H1 (cell line): ENCODE data around the gene AMN. TPM values are rescaled to one million over a fixed set of nuclear protein-coding genes. Genes with fewer than 3 reads are reported as not detected.

Source experiments
- CTCF ChIA-PET: fragments of 300-600 bp; sonication (Branson Sonifier 250); formaldehyde crosslinking; loops from one replicate; lab custom pipeline; 2021; ENCODE audit not compliant: partially characterized antibody; lab: Charles Lee
- POLR2A ChIA-PET: fragments of 300-600 bp; sonication (Branson Sonifier 250); formaldehyde crosslinking; loops from one replicate; lab custom pipeline; 2021; ENCODE audit warnings: inconsistent platforms; ENCODE audit not compliant: partially characterized antibody; lab: Charles Lee
- DNase-seq, 2 experiments: peaks; one replicate each; pipeline versions ENCODE4 v3.0.0 to v3.0.0-alpha.2; 2010 to 2022; ENCODE audit warnings: low spot score in 2 of 2, low read depth in 1 of 2, mixed read lengths in 1 of 2
- FAIRE-seq: peaks from 2 replicates; lab custom pipeline; 2011; peaks lifted over from hg19 to GRCh38; lab: Jason Lieb, UNC
- H2AFZ ChIP-seq: 2 replicates; pipeline ENCODE4 v1.8.1; 2012; ENCODE audit warnings: low read length, inconsistent platforms
- H2AK5ac ChIP-seq: 2 replicates; pipeline ENCODE4 v1.6.1; 2013; ENCODE audit warnings: low read depth, low read length
- H2BK120ac ChIP-seq: replicated peaks from 2 replicates; pipeline ENCODE3; 2013; ENCODE audit warnings: low read depth, low read length, inconsistent platforms
- H2BK12ac ChIP-seq: 2 replicates; pipeline ENCODE4 v1.6.1; 2013; ENCODE audit warnings: low read depth, low read length
- H2BK15ac ChIP-seq: 2 replicates; pipeline ENCODE4 v1.6.1; 2013; ENCODE audit warnings: low read length
- H2BK20ac ChIP-seq: 2 replicates; pipeline ENCODE4 v1.6.1; 2013; ENCODE audit warnings: low read length
- H2BK5ac ChIP-seq: 2 replicates; pipeline ENCODE4 v1.6.1; 2013; ENCODE audit warnings: low read depth, low read length
- H3K14ac ChIP-seq: 2 replicates; pipeline ENCODE4 v1.6.1; 2013; ENCODE audit warnings: inconsistent platforms; ENCODE audit not compliant: insufficient read length
- H3K18ac ChIP-seq: 2 replicates; pipeline ENCODE4 v1.6.1; 2013; ENCODE audit warnings: low read length; ENCODE audit errors: extremely low read depth
- H3K23ac ChIP-seq: 2 replicates; pipeline ENCODE4 v1.6.1; 2013; ENCODE audit warnings: inconsistent platforms; ENCODE audit not compliant: insufficient read length
- H3K23me2 ChIP-seq: 2 replicates; pipeline ENCODE4 v1.6.1; 2013; ENCODE audit warnings: low read depth, low read length
- H3K27ac ChIP-seq: 2 replicates; pipeline ENCODE4 v1.6.1; 2011; ENCODE audit warnings: low read depth, low read length, inconsistent platforms
- H3K27me3 ChIP-seq, 4 experiments: replicated peaks in 1 of 4; 1 replicate in 1 of 4; 2 replicates in 3 of 4; pipeline versions ENCODE4 v1.6.1 to v1.8.1; 2011 to 2013; ENCODE audit warnings: low read length in 3 of 4, mild to moderate bottlenecking in 3 of 4, inconsistent platforms in 2 of 4, mixed read lengths in 2 of 4, moderate library complexity in 1 of 4; ENCODE audit not compliant: control insufficient read depth in 3 of 4, insufficient read depth in 3 of 4; ENCODE audit errors: extremely low read depth in 1 of 4
- H3K36me3 ChIP-seq, 4 experiments: 2 replicates each; pipeline versions ENCODE4 v1.6.1 to v1.8.1; 2011 to 2013; ENCODE audit warnings: mild to moderate bottlenecking in 4 of 4, low read length in 3 of 4, moderate library complexity in 2 of 4, control low read depth in 1 of 4, inconsistent platforms in 1 of 4; ENCODE audit not compliant: insufficient read depth in 4 of 4, control insufficient read depth in 2 of 4
- H3K4ac ChIP-seq: replicated peaks from 2 replicates; pipeline ENCODE3; 2013; ENCODE audit warnings: low read length, low read depth, mixed read lengths, inconsistent platforms; ENCODE audit not compliant: insufficient read length
- H3K4me1 ChIP-seq, 4 experiments: replicated peaks in 1 of 4; 1 replicate in 1 of 4; 2 replicates in 3 of 4; pipeline versions ENCODE4 v1.6.1 to v1.8.1; 2011 to 2013; ENCODE audit warnings: low read length in 3 of 4, inconsistent platforms in 2 of 4, mixed read lengths in 1 of 4; ENCODE audit not compliant: insufficient read depth in 4 of 4, control insufficient read depth in 3 of 4
- H3K4me2 ChIP-seq, 2 experiments: 2 replicates each; pipeline versions ENCODE4 v1.6.1 to v1.8.1; 2011 to 2013; ENCODE audit warnings: low read depth in 2 of 2, low read length in 2 of 2, control low read depth in 1 of 2, inconsistent platforms in 1 of 2, mild to moderate bottlenecking in 1 of 2; ENCODE audit not compliant: insufficient read depth in 1 of 2
- H3K4me3 ChIP-seq, 4 experiments: fragments of 200-600, 300-600 bp in 1 of 4; sonication (generic), shearing (Covaris generic), sonication (Bioruptor Twin) in 1 of 4; 2 replicates each; pipeline versions ENCODE4 v1.5.1 to v1.8.1; 2011 to 2016; ENCODE audit warnings: low read length in 4 of 4, low read depth in 3 of 4, control low read depth in 2 of 4, inconsistent platforms in 2 of 4, mild to moderate bottlenecking in 2 of 4, mixed read lengths in 1 of 4, moderate library complexity in 1 of 4; ENCODE audit not compliant: insufficient read depth in 2 of 4; ENCODE audit errors: extremely low read depth in 1 of 4
- H3K56ac ChIP-seq: replicated peaks from 2 replicates; pipeline ENCODE3; 2013; ENCODE audit warnings: low read depth, mild to moderate bottlenecking, mixed read lengths, low read length, inconsistent platforms; ENCODE audit not compliant: insufficient read length
- H3K79me1 ChIP-seq: 2 replicates; pipeline ENCODE4 v1.6.1; 2013; ENCODE audit warnings: low read depth, low read length, control low read depth
- H3K79me2 ChIP-seq, 2 experiments: 2 replicates each; pipeline versions ENCODE4 v1.6.1 to v1.8.1; 2012 to 2013; ENCODE audit warnings: low read length in 2 of 2, mild to moderate bottlenecking in 2 of 2, inconsistent platforms in 1 of 2; ENCODE audit not compliant: insufficient read depth in 2 of 2, control insufficient read depth in 1 of 2
- H3K9ac ChIP-seq, 4 experiments: replicated peaks in 1 of 4; 1 replicate in 1 of 4; 2 replicates in 3 of 4; pipeline versions ENCODE4 v1.6.1 to v1.8.1; 2011 to 2013; ENCODE audit warnings: low read depth in 3 of 4, low read length in 3 of 4, control low read depth in 2 of 4, mild to moderate bottlenecking in 2 of 4, moderate library complexity in 2 of 4, inconsistent platforms in 1 of 4; ENCODE audit errors: extremely low read depth in 1 of 4
- H3K9me3 ChIP-seq, 2 experiments: 2 replicates each; pipeline versions ENCODE4 v1.6.1 to v1.8.1; 2012 to 2013; ENCODE audit warnings: mild to moderate bottlenecking in 2 of 2, moderate library complexity in 2 of 2, control low read depth in 1 of 2, inconsistent platforms in 1 of 2, low read depth in 1 of 2, low read length in 1 of 2, mixed read lengths in 1 of 2; ENCODE audit not compliant: insufficient read depth in 2 of 2
- H4K20me1 ChIP-seq, 2 experiments: replicated peaks in 1 of 2; 2 replicates each; pipeline versions ENCODE3 to v1.8.1; 2011 to 2013; ENCODE audit warnings: inconsistent platforms in 2 of 2, low read length in 2 of 2, mild to moderate bottlenecking in 1 of 2; ENCODE audit not compliant: insufficient read depth in 2 of 2, control insufficient read depth in 1 of 2
- H4K5ac ChIP-seq: 2 replicates; pipeline ENCODE4 v1.6.1; 2013; ENCODE audit warnings: low read length, low read depth, mixed read lengths, inconsistent platforms; ENCODE audit not compliant: insufficient read length
- H4K8ac ChIP-seq: 2 replicates; pipeline ENCODE4 v1.8.0; 2013; ENCODE audit warnings: mild to moderate bottlenecking, moderate library complexity, low read length, inconsistent platforms; ENCODE audit not compliant: insufficient read depth; ENCODE audit errors: extremely low read depth
- H4K91ac ChIP-seq: replicated peaks from 2 replicates; pipeline ENCODE3; 2013; ENCODE audit warnings: low read length, mixed read lengths, inconsistent platforms; ENCODE audit not compliant: insufficient read length
- BCL11A ChIP-seq, 2 experiments: IDR thresholded peaks; one replicate each; pipeline ENCODE4 v1.6.1; 2011; ENCODE audit warnings: low read depth in 2 of 2, low read length in 2 of 2, mild to moderate bottlenecking in 2 of 2
- EP300 ChIP-seq, 2 experiments: IDR thresholded peaks; 1 replicate in 1 of 2; 2 replicates in 1 of 2; pipeline ENCODE4 v1.6.1; 2011 to 2012; ENCODE audit warnings: low read depth in 2 of 2, low read length in 2 of 2, mild to moderate bottlenecking in 2 of 2, borderline replicate concordance in 1 of 2, inconsistent platforms in 1 of 2, moderate library complexity in 1 of 2
- EZH2 ChIP-seq: fragments of 200-600 bp; sonication (generic); IDR thresholded peaks from 2 replicates; pipeline ENCODE4 v1.7.1; 2012; ENCODE audit warnings: low read depth, mild to moderate bottlenecking, moderate library complexity, low read length, inconsistent platforms; ENCODE audit not compliant: severe bottlenecking
- KDM1A ChIP-seq: fragments of 200-600, 300-600 bp; sonication (generic); IDR thresholded peaks from 2 replicates; pipeline ENCODE4 v1.7.1; 2016; ENCODE audit warnings: mild to moderate bottlenecking, low read length, borderline replicate concordance
- RNF2 ChIP-seq: fragments of 200-900, 300-1000 bp; sonication (generic); IDR thresholded peaks from 2 replicates; pipeline ENCODE4 v1.7.1; 2016; ENCODE audit warnings: borderline replicate concordance, low read depth, mild to moderate bottlenecking, antibody characterized with exemption, low read length; ENCODE audit not compliant: poor library complexity, severe bottlenecking; ENCODE audit errors: missing control alignments
- SIN3A ChIP-seq, 2 experiments: IDR thresholded peaks in 1 of 2; conservative IDR thresholded peaks in 1 of 2; 2 replicates each; pipeline ENCODE4 v1.6.1; 2011 to 2012; ENCODE audit warnings: low read length in 2 of 2, improper control_type of control experiment in 1 of 2, low read depth in 1 of 2, mild to moderate bottlenecking in 1 of 2
- SIX5 ChIP-seq: IDR thresholded peaks from 2 replicates; pipeline ENCODE4 v1.6.1; 2011; ENCODE audit warnings: mild to moderate bottlenecking, low read depth, low read length
- SRF ChIP-seq: IDR thresholded peaks from 2 replicates; pipeline ENCODE4 v1.6.1; 2011; ENCODE audit warnings: mild to moderate bottlenecking, low read depth, low read length, moderate library complexity
- TCF12 ChIP-seq: IDR thresholded peaks from 2 replicates; pipeline ENCODE4 v1.6.1; 2011; ENCODE audit warnings: low read depth, mild to moderate bottlenecking, low read length
- YY1 ChIP-seq: IDR thresholded peaks from 2 replicates; pipeline ENCODE4 v1.6.1; 2011; ENCODE audit warnings: low read depth, mild to moderate bottlenecking, low read length
- WGBS, 2 experiments: shearing (Covaris generic) in 1 of 2; methylation state at CpG; one replicate each; pipeline versions ENCODE4 v1.1.6 to v1.1.7; 2013 to 2015; ENCODE audit warnings: low lambda C conversion rate in 2 of 2, mixed read lengths in 2 of 2, inconsistent platforms in 1 of 2, low coverage in 1 of 2, missing lambda C conversion rate in 1 of 2; ENCODE audit not compliant: insufficient replicate concordance in 2 of 2, insufficient coverage in 1 of 2, insufficient read length in 1 of 2; ENCODE audit errors: extremely low coverage in 1 of 2, missing lambda C conversion rate in 1 of 2; 5-methylcytosine and 5-hydroxymethylcytosine counted together
- polyA plus RNA-seq, 7 experiments: library from polyadenylated mRNA; depleted of rRNA in 3 of 7; stranded (reverse) in 5 of 7; unstranded in 2 of 7; fragments of >200 nt in 5 of 7; fragments of 200-250 nt in 2 of 7; gene quantifications; 1 replicate in 5 of 7; 2 replicates in 1 of 7; 4 replicates in 1 of 7; pipeline versions ENCODE4 v1.2.1 to v1.2.3, GENCODE V29; 2011 to 2013; ENCODE audit warnings: missing spikeins in 2 of 7, mixed read lengths in 2 of 7
- total RNA-seq: library from RNA; stranded (reverse); fragmentation: NEBNext Ultra II Directional; extraction: Animal tissue kit (Norgen Biotek cat#: 25700); gene quantifications from 2 replicates; pipeline ENCODE4 v1.2.1, GENCODE V29; 2021
- TF ChIP-seq, protein P1 (sequence below): IDR thresholded peaks from 2 replicates; pipeline ENCODE4 v1.6.1; 2012; ENCODE audit warnings: inconsistent platforms

The AMN gene
- total and polyA plus RNA-seq, 2 of the 8 experiments (the other 6 are each of a cell fraction or from before 2014, with no cell fraction given) = 0.77 to 1.5 TPM

DNA sequence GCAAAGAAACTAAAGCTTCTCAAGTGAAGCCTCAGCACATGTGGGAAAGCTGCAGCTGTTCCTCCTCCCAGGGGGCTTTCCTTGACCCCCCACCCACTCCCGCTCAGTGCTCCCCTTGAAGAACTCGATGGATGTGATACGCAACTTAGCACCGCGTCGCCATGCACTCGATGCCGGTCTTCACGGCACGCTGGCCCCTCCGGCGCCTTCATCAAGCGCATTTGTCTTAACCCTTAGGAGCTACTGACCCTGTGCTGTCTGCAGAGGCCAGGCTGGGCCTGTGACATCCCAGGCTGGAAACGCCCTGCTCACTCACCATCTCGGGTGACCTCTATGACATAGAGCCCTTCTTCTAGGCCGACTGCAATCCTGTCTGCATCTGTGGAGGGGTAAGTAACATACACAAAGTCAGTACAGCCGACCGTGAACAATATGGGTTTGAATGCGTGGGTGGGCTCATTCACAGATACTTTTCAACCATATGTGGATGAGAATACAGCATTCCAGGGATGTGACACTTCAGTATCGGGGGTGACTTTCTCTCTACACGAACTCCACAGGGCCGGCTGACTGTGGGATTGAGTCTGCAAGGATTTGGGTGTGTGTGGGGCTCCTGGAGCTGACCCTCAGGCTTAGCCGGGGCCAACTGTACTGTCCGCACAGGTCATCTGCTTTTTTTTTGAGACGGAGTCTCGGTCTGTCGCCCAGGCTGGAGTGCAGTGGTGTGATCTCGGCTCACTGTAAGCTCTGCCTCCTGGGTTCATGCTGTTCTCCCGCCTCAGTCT lies 23.1 kb downstream of the AMN start:
- Histone ChIP-seq H3K79me1 (no peaks in the 10 kb centered on the region), H2BK20ac (no peak overlapping the region), H3K23me2 (no peaks in the 10 kb centered on the region), H3K4ac (no peak overlapping the region), H4K8ac (no peak overlapping the region; the same call in 1 of the 2 replicates), H3K56ac (no peak overlapping the region), H3K4me3 (no peak overlapping the region), H3K18ac (no peak overlapping the region), H4K20me1 (peaks cover 2 to 14% of the 10 kb centered on the region in 2 experiments), H4K5ac (no peak overlapping the region), H3K14ac (no peak overlapping the region), H2AK5ac (no peak overlapping the region), H3K27ac (no peak overlapping the region), H3K4me1 (no peaks in the 10 kb centered on the region), H3K27me3 (no peaks in the 10 kb centered on the region), H3K9ac (no peak overlapping the region), H2BK15ac (no peak overlapping the region), H3K23ac (no peak overlapping the region), H2AFZ (no peak overlapping the region), H3K79me2 (no peaks in the 10 kb centered on the region), H3K9me3 (no peaks in the 10 kb centered on the region), H3K36me3 (peaks cover 9 to 58% (median 41%) of the 10 kb centered on the region in 4 experiments), H2BK5ac (no peak overlapping the region), H2BK120ac (no peak overlapping the region), H4K91ac (no peak overlapping the region), H2BK12ac (no peak overlapping the region), H3K4me2 (no peak overlapping the region)
- ChIA-PET CTCF (interaction anchor here (0.6 to 1.3 kb wide), 4 partner anchors 14 to 607 kb away, joined by 4 read pairs; no protein-coding TSS in a partner anchor), POLR2A (interaction anchor here (1.5 kb wide), 1 partner anchor 14 kb away, joined by 3 read pairs; no protein-coding TSS in a partner anchor)
- 92% methylated on average over 28 of the region's 29 CpGs; no CpG with 5 or more reads in 1 of the 2 experiments for WGBS, 2 experiments
- FAIRE-seq (no peak), DNase-seq (no peak)
- TF ChIP-seq YY1 (no peak), SIN3A (conservative IDR thresholded peaks at IDR 0.05 in 1 of 2, IDR thresholded peaks at IDR 0.05 in 1 of 2; ENCODE audit: low read depth in 1 of 2, low read length in 2 of 2) (no peak), TCF12 (no peak), SRF (no peak), EZH2 (no peak), SIX5 (no peak), EP300 (IDR thresholded peaks at IDR 0.05; ENCODE audit: borderline replicate concordance in 1 of 2, low read depth in 2 of 2, low read length in 2 of 2) (no peak), RNF2 (no peak), BCL11A (IDR thresholded peaks at IDR 0.05; ENCODE audit: low read depth in 2 of 2, low read length in 2 of 2) (no peak), KDM1A (no peak)
- TF ChIP-seq, protein P1, sequence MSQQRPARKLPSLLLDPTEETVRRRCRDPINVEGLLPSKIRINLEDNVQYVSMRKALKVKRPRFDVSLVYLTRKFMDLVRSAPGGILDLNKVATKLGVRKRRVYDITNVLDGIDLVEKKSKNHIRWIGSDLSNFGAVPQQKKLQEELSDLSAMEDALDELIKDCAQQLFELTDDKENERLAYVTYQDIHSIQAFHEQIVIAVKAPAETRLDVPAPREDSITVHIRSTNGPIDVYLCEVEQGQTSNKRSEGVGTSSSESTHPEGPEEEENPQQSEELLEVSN = no peak
